ENCODE measurements around the gene ANGPTL2.

The ANGPTL2 gene

GRCh38 chr9:127050591-127051001, 71.8 kb downstream of the ANGPTL2 start:
- Mint-ChIP-seq H3K4me1 (ENCODE audit: low read depth) (peaks cover 32% of the 10 kb centered on the region), H3K4me3 (no peak overlapping the region), H3K36me3 (ENCODE audit: low read depth) (no peaks in the 10 kb centered on the region), H3K27ac (peak overlapping the region; percentile 9), H3K27me3 (peaks cover 3% of the 10 kb centered on the region), H3K9me3 (no peaks in the 10 kb centered on the region)
- intact Hi-C loops (cut with micrococcal nuclease), result no loop called here

DNA sequence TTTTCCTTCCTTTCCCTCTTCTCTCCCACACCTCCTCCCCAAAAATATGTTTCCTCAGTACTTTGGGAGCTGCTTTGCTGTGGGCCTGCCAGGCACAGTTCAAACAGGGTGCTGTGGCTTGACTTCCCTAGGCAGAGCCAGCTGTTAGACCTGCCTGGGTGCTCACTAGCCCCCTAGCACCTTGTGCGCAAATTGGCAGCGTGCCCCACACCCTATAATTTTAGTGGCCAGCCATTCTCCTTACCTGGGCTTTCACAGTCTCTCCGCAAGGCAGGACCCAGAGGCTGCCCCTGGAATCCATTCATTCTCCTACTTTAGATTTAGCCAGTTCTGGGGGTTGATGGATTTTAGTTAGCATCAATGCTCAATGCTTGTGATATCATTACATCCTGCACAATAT, 72.3 kb downstream of the ANGPTL2 start:
- no peaks in the 10 kb centered on the region for H3K9me3 Mint-ChIP-seq
- H3K27ac Mint-ChIP-seq, result peak overlapping the region; percentile 9
- H3K4me3 Mint-ChIP-seq, result no peak overlapping the region
- H3K27me3 Mint-ChIP-seq, result peaks cover 3% of the 10 kb centered on the region
- H3K36me3 Mint-ChIP-seq (ENCODE audit: low read depth), result no peaks in the 10 kb centered on the region
- intact Hi-C loops (cut with micrococcal nuclease), result no loop called here
- peaks cover 32% of the 10 kb centered on the region for H3K4me1 Mint-ChIP-seq (ENCODE audit: low read depth)

GRCh38 chr9:127049581-127049980, 72.9 kb downstream of the ANGPTL2 start:
- no peaks in the 10 kb centered on the region for H3K9me3 Mint-ChIP-seq
- H3K4me1 Mint-ChIP-seq (ENCODE audit: low read depth), result peaks cover 32% of the 10 kb centered on the region
- H3K4me3 Mint-ChIP-seq, result no peak overlapping the region
- intact Hi-C loops (cut with micrococcal nuclease), result no loop called here
- H3K27me3 Mint-ChIP-seq, result peaks cover 3% of the 10 kb centered on the region
- H3K27ac Mint-ChIP-seq, result peak overlapping the region; percentile 9
- H3K36me3 Mint-ChIP-seq (ENCODE audit: low read depth), result no peaks in the 10 kb centered on the region

DNA sequence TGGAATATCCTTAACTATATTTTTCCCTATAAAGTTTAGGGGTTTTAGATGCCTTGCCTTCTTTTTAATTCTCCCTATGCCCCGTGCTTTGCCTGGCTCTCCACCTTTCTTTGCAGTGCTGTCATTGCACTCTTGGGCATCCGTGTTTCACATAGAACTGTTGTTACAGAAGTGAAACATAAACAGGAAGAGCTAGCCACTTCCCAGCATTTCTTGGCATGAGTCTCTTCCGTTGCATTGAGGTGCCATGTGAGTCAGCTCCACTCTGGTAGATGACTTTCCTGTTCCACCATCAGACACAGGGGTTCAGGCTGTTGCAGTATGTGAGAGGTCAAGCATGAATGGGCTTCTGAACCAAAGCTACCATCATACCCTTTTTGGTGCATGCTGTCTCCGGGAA, 73.4 kb downstream of the ANGPTL2 start:
- Mint-ChIP-seq H3K36me3 (ENCODE audit: low read depth) (no peaks in the 10 kb centered on the region), H3K9me3 (no peaks in the 10 kb centered on the region), H3K4me3 (peak overlapping the region; percentile 42), H3K27ac (peak overlapping the region; percentile 36), H3K4me1 (ENCODE audit: low read depth) (peaks cover 32% of the 10 kb centered on the region), H3K27me3 (peaks cover 3% of the 10 kb centered on the region)
- intact Hi-C loops (cut with micrococcal nuclease), result no loop called here

GRCh38 chr9:127047971-127048370, 74.5 kb downstream of the ANGPTL2 start:
- H3K4me1 Mint-ChIP-seq (ENCODE audit: low read depth), result peaks cover 32% of the 10 kb centered on the region
- intact Hi-C loops (cut with micrococcal nuclease), result no loop called here
- peaks cover 3% of the 10 kb centered on the region for H3K27me3 Mint-ChIP-seq
- H3K9me3 Mint-ChIP-seq, result no peaks in the 10 kb centered on the region
- no peaks in the 10 kb centered on the region for H3K36me3 Mint-ChIP-seq (ENCODE audit: low read depth)
- H3K27ac Mint-ChIP-seq, result no peak overlapping the region
- no peak overlapping the region for H3K4me3 Mint-ChIP-seq

DNA sequence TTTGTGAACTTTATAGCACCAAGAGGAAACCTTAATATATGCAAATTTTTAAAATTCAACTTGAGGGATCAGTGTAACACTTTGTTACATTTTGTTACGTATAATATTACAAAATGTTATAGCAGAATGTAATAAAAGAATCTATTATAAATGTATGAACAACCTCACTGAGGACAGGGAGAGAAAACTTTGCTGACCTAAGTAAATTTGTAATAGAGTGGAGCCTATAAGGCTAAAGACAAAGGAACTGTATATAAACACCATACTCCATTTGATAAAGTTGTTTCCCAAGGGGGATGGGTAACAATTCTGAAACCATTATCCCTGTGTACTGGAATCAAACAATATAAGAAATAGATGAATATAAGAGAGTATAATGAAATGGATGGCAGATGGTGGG, 77.3 kb downstream of the ANGPTL2 start:
- peaks cover 24% of the 10 kb centered on the region for H3K4me1 Mint-ChIP-seq (ENCODE audit: low read depth)
- no peak overlapping the region for H3K27ac Mint-ChIP-seq
- no peak overlapping the region for H3K4me3 Mint-ChIP-seq
- no peaks in the 10 kb centered on the region for H3K36me3 Mint-ChIP-seq (ENCODE audit: low read depth)
- no peaks in the 10 kb centered on the region for H3K9me3 Mint-ChIP-seq
- intact Hi-C loops (cut with micrococcal nuclease), result no loop called here
- H3K27me3 Mint-ChIP-seq, result no peaks in the 10 kb centered on the region

GRCh38 chr9:127039492-127039891, 82.9 kb downstream of the ANGPTL2 start:
- Mint-ChIP-seq H3K9me3 (no peaks in the 10 kb centered on the region), H3K27me3 (no peaks in the 10 kb centered on the region), H3K4me3 (no peak overlapping the region), H3K36me3 (ENCODE audit: low read depth) (no peaks in the 10 kb centered on the region), H3K27ac (no peak overlapping the region), H3K4me1 (ENCODE audit: low read depth) (no peaks in the 10 kb centered on the region)
- intact Hi-C loops (cut with micrococcal nuclease), result no loop called here

- Mint-ChIP-seq H3K4me3 (no peak overlapping the region), H3K9me3 (no peaks in the 10 kb centered on the region), H3K27ac (no peak overlapping the region), H3K27me3 (no peaks in the 10 kb centered on the region), H3K4me1 (ENCODE audit: low read depth) (no peaks in the 10 kb centered on the region), H3K36me3 (ENCODE audit: low read depth) (no peaks in the 10 kb centered on the region)
- intact Hi-C loops (cut with micrococcal nuclease), result no loop called here
These were observed 83.9 kb downstream of the ANGPTL2 start for GRCh38 chr9:127038531-127038930.
